ENCODE results near the gene GOLGA3. TPM values are rescaled to one million over a fixed set of nuclear protein-coding genes. Genes with fewer than 3 reads are reported as not detected.
"Not testable (repeated sequence)": the region's sequence is repeated elsewhere in the genome, so short reads cannot be mapped to it uniquely, and the experiment has no call there.

The GOLGA3 gene
- total and polyA plus RNA-seq, 12 donors: 11.7 to 83.5 (median 48.0) TPM

DNA sequence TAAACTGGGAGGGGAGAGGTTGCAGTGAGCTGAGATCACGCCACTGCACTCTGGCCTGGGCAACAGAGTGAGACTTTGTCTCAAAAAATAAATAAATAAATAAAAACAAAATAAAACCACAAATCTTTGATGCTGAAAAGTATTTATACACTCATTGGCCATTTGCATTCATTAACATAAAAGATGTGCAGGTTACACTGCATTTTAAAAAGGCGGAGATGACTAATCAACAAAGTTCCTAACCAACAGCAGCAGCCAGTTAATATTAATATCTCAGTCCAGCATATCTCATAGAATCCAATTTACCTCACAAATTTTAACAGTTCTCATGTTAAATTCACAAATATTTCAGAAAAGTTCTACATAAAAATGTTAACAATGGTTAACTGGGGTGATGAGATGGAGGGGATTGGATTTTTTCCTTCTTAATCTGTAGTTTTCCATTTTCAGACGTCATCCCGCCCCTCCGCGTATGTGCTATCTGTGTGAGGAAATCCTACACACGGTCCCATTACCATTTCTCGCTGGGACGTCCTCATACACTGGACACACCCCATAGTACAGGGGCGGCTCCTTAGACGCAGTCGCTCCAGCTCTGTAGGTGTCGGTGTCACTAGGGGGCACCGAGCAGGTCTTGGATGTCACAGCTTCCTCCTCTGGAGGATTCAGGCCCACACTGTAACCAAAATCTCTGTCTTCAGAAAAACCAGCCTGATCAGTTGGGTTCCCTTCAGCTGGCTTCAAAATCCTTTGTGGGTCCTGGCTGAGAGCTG, 74.3 kb downstream of the GOLGA3 start:
- Histone ChIP-seq H3K4me1 (replicated peaks in 1 of 2) (peaks cover 0 to 2% of the 10 kb centered on the region in 2 donors), H3K27me3 (no peaks in the 10 kb centered on the region), H3K36me3 (replicated peaks in 1 of 2) (peaks cover 0 to 70% of the 10 kb centered on the region in 2 donors), H3K9me3 (replicated peaks in 1 of 3) (no peaks in the 10 kb centered on the region), H3K4me3 (no peak overlapping the region), H3K27ac (no peak overlapping the region)
- intact Hi-C loops (cut with DNase I): no loop called here
- DNase-seq: no peak
- no peak for TF ChIP-seq POLR2A (IDR thresholded peaks at IDR 0.05)
- TF ChIP-seq, protein P1, sequence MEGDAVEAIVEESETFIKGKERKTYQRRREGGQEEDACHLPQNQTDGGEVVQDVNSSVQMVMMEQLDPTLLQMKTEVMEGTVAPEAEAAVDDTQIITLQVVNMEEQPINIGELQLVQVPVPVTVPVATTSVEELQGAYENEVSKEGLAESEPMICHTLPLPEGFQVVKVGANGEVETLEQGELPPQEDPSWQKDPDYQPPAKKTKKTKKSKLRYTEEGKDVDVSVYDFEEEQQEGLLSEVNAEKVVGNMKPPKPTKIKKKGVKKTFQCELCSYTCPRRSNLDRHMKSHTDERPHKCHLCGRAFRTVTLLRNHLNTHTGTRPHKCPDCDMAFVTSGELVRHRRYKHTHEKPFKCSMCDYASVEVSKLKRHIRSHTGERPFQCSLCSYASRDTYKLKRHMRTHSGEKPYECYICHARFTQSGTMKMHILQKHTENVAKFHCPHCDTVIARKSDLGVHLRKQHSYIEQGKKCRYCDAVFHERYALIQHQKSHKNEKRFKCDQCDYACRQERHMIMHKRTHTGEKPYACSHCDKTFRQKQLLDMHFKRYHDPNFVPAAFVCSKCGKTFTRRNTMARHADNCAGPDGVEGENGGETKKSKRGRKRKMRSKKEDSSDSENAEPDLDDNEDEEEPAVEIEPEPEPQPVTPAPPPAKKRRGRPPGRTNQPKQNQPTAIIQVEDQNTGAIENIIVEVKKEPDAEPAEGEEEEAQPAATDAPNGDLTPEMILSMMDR (IDR thresholded peaks at IDR 0.05): no peak
- WGBS, 4 donors: 88 to 89% (median 88%) methylated on average over 14 of the region's 14 CpGs

DNA sequence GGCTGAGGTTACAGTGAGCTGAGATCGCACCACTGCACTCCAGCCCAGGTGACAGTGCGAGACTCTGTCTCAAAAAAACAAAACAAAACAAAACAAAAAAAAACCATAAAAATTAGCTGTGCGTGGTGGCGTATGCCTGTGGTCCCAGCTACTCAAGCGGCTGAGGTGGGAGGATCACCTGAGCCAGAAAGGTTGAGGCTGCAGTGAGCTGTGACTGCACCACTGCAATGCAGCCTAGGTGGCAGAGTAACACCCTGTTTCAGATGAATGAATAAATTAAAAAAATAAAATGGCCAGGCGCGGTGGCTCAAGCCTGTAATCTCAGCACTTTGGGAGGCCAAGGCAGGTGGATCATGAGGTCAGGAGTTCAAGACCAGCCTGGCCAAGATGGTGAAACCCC, 75.0 kb downstream of the GOLGA3 start:
- intact Hi-C loops (cut with DNase I): not testable (repeated sequence)

DNA sequence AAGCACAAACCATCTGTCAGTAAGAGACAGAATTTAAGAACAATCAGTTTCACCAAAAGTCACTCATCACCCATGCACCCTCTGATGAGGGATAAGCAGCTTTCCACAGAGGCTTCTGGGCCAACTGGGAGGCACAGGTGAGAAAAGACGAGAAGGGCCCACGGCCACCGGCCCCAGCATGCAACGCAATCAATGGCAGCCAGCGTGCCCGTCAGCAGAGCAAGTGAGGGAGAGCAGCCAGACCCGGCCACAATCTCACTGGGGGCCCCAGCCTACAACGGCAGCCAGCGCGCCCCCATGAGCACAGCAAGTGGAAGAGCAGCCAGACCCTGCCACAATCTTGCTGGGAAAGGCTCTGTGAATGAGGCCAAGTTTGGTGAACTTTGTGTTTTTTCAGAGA, 80.3 kb downstream of the GOLGA3 start:
- Histone ChIP-seq H3K9me3 (replicated peaks in 1 of 3) (no peaks in the 10 kb centered on the region), H3K4me1 (replicated peaks in 1 of 2) (no peaks in the 10 kb centered on the region), H3K27ac (no peak overlapping the region), H3K27me3 (no peaks in the 10 kb centered on the region), H3K4me3 (no peak overlapping the region), H3K36me3 (replicated peaks in 1 of 2) (peaks cover 0 to 95% of the 10 kb centered on the region in 2 donors)
- intact Hi-C loops (cut with DNase I): no loop called here
- no peak for DNase-seq
- TF ChIP-seq, protein P1 (IDR thresholded peaks at IDR 0.05): no peak
- TF ChIP-seq POLR2A (IDR thresholded peaks at IDR 0.05): no peak
- 86 to 90% (median 86%) methylated on average over 10 of the region's 10 CpGs; no CpG with 5 or more reads in 1 of the 4 donors for WGBS, 4 donors

More for the DNA sequence above, 75.0 kb downstream of the GOLGA3 start:
- not testable (repeated sequence) for H3K27me3 ChIP-seq; H3K9me3 ChIP-seq (replicated peaks in 1 of 3); DNase-seq; H3K4me1 ChIP-seq (replicated peaks in 1 of 2); H3K27ac ChIP-seq; H3K4me3 ChIP-seq
- peaks cover 0 to 77% of the 10 kb centered on the region in 2 donors for H3K36me3 ChIP-seq (replicated peaks in 1 of 2)
- 92 to 96% (median 94%) methylated on average over 7 of the region's 7 CpGs for WGBS, 4 donors

DNA sequence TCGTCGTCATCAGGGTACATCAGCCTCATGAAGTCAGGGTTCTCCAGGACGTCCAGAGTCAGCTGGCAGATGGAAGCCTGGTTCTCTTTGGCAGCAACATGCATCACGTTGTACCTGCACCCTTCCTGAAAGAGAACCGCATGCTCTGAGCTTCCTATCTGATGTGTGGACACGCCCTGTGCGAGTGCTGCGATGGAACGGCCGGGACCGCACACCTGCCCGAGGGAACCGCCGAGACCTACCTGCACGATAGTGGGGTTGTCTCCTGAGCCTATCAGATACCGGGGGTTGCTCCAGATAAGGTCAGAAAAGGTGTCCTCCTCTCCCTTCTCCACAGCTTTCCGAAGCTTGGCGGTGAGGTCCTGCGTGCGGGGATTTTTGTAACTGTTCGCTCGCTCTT, 80.8 kb downstream of the GOLGA3 start:
- H3K4me3 ChIP-seq: no peak overlapping the region
- H3K4me1 ChIP-seq (replicated peaks in 1 of 2): no peaks in the 10 kb centered on the region
- no peak overlapping the region for H3K27ac ChIP-seq
- TF ChIP-seq POLR2A (IDR thresholded peaks at IDR 0.05): no peak
- intact Hi-C loops (cut with DNase I): no loop called here
- no peaks in the 10 kb centered on the region for H3K9me3 ChIP-seq (replicated peaks in 1 of 3)
- no peak for DNase-seq
- no peaks in the 10 kb centered on the region for H3K27me3 ChIP-seq
- WGBS, 4 donors: 92 to 96% (median 95%) methylated on average over 12 to 22 of the region's 22 CpGs
- peaks cover 0 to 94% of the 10 kb centered on the region in 2 donors for H3K36me3 ChIP-seq (replicated peaks in 1 of 2)

DNA sequence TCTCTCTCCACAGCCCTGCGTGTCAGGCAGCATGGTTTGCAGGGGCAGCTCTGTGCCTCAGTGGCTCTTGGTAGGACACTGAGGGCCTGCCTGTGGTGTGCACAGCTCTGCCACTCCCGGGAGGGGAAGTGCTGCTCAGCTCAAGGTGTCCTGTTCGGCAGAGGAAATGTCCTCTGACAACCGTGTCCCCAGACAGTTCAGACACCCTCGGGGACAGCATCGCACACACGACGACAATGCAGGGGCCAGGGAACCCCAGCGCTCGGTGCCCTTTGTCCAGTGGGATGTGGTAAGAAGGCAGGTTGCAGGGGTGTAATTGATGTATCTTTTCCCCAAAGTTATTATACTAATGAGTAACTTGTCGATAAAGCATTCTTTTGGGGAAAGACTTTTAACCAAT, 81.3 kb downstream of the GOLGA3 start:
- intact Hi-C loops (cut with DNase I): no loop called here
- TF ChIP-seq POLR2A (IDR thresholded peaks at IDR 0.05): no peak
- TF ChIP-seq, protein P1 (IDR thresholded peaks at IDR 0.05): no peak
- Histone ChIP-seq H3K27me3 (no peaks in the 10 kb centered on the region), H3K27ac (no peak overlapping the region), H3K9me3 (replicated peaks in 1 of 3) (no peaks in the 10 kb centered on the region), H3K4me1 (replicated peaks in 1 of 2) (no peaks in the 10 kb centered on the region), H3K36me3 (replicated peaks in 1 of 2) (peaks cover 0 to 95% of the 10 kb centered on the region in 2 donors), H3K4me3 (no peak overlapping the region)
- 88 to 95% (median 94%) methylated on average over 8 to 11 of the region's 11 CpGs for WGBS, 4 donors
- DNase-seq: no peak
